H1 (cell line): ENCODE measurements around the gene GRB7. TPM values are rescaled to one million over a fixed set of nuclear protein-coding genes. Genes with fewer than 3 reads are reported as not detected.

Experiments used
- CTCF ChIA-PET: fragments of 300-600 bp; sonication (Branson Sonifier 250); formaldehyde crosslinking; loops from one replicate; lab custom pipeline; 2021; ENCODE audit not compliant: partially characterized antibody; lab: Charles Lee
- POLR2A ChIA-PET: fragments of 300-600 bp; sonication (Branson Sonifier 250); formaldehyde crosslinking; loops from one replicate; lab custom pipeline; 2021; ENCODE audit warnings: inconsistent platforms; ENCODE audit not compliant: partially characterized antibody; lab: Charles Lee
- DNase-seq, 2 experiments: peaks; one replicate each; pipeline versions ENCODE4 v3.0.0 to v3.0.0-alpha.2; 2010 to 2022; ENCODE audit warnings: low spot score in 2 of 2, low read depth in 1 of 2, mixed read lengths in 1 of 2
- FAIRE-seq: peaks from 2 replicates; lab custom pipeline; 2011; peaks lifted over from hg19 to GRCh38; lab: Jason Lieb, UNC
- H2AFZ ChIP-seq: 2 replicates; pipeline ENCODE4 v1.8.1; 2012; ENCODE audit warnings: low read length, inconsistent platforms
- H2AK5ac ChIP-seq: 2 replicates; pipeline ENCODE4 v1.6.1; 2013; ENCODE audit warnings: low read depth, low read length
- H2BK120ac ChIP-seq: replicated peaks from 2 replicates; pipeline ENCODE3; 2013; ENCODE audit warnings: low read depth, low read length, inconsistent platforms
- H2BK12ac ChIP-seq: 2 replicates; pipeline ENCODE4 v1.6.1; 2013; ENCODE audit warnings: low read depth, low read length
- H2BK15ac ChIP-seq: 2 replicates; pipeline ENCODE4 v1.6.1; 2013; ENCODE audit warnings: low read length
- H2BK20ac ChIP-seq: 2 replicates; pipeline ENCODE4 v1.6.1; 2013; ENCODE audit warnings: low read length
- H2BK5ac ChIP-seq: 2 replicates; pipeline ENCODE4 v1.6.1; 2013; ENCODE audit warnings: low read depth, low read length
- H3K14ac ChIP-seq: 2 replicates; pipeline ENCODE4 v1.6.1; 2013; ENCODE audit warnings: inconsistent platforms; ENCODE audit not compliant: insufficient read length
- H3K18ac ChIP-seq: 2 replicates; pipeline ENCODE4 v1.6.1; 2013; ENCODE audit warnings: low read length; ENCODE audit errors: extremely low read depth
- H3K23ac ChIP-seq: 2 replicates; pipeline ENCODE4 v1.6.1; 2013; ENCODE audit warnings: inconsistent platforms; ENCODE audit not compliant: insufficient read length
- H3K23me2 ChIP-seq: 2 replicates; pipeline ENCODE4 v1.6.1; 2013; ENCODE audit warnings: low read depth, low read length
- H3K27ac ChIP-seq: 2 replicates; pipeline ENCODE4 v1.6.1; 2011; ENCODE audit warnings: low read depth, low read length, inconsistent platforms
- H3K27me3 ChIP-seq, 4 experiments: replicated peaks in 1 of 4; 1 replicate in 1 of 4; 2 replicates in 3 of 4; pipeline versions ENCODE4 v1.6.1 to v1.8.1; 2011 to 2013; ENCODE audit warnings: low read length in 3 of 4, mild to moderate bottlenecking in 3 of 4, inconsistent platforms in 2 of 4, mixed read lengths in 2 of 4, moderate library complexity in 1 of 4; ENCODE audit not compliant: control insufficient read depth in 3 of 4, insufficient read depth in 3 of 4; ENCODE audit errors: extremely low read depth in 1 of 4
- H3K36me3 ChIP-seq, 4 experiments: 2 replicates each; pipeline versions ENCODE4 v1.6.1 to v1.8.1; 2011 to 2013; ENCODE audit warnings: mild to moderate bottlenecking in 4 of 4, low read length in 3 of 4, moderate library complexity in 2 of 4, control low read depth in 1 of 4, inconsistent platforms in 1 of 4; ENCODE audit not compliant: insufficient read depth in 4 of 4, control insufficient read depth in 2 of 4
- H3K4ac ChIP-seq: replicated peaks from 2 replicates; pipeline ENCODE3; 2013; ENCODE audit warnings: low read length, low read depth, mixed read lengths, inconsistent platforms; ENCODE audit not compliant: insufficient read length
- H3K4me1 ChIP-seq, 4 experiments: replicated peaks in 1 of 4; 1 replicate in 1 of 4; 2 replicates in 3 of 4; pipeline versions ENCODE4 v1.6.1 to v1.8.1; 2011 to 2013; ENCODE audit warnings: low read length in 3 of 4, inconsistent platforms in 2 of 4, mixed read lengths in 1 of 4; ENCODE audit not compliant: insufficient read depth in 4 of 4, control insufficient read depth in 3 of 4
- H3K4me2 ChIP-seq, 2 experiments: 2 replicates each; pipeline versions ENCODE4 v1.6.1 to v1.8.1; 2011 to 2013; ENCODE audit warnings: low read depth in 2 of 2, low read length in 2 of 2, control low read depth in 1 of 2, inconsistent platforms in 1 of 2, mild to moderate bottlenecking in 1 of 2; ENCODE audit not compliant: insufficient read depth in 1 of 2
- H3K4me3 ChIP-seq, 4 experiments: fragments of 200-600, 300-600 bp in 1 of 4; sonication (generic), shearing (Covaris generic), sonication (Bioruptor Twin) in 1 of 4; 2 replicates each; pipeline versions ENCODE4 v1.5.1 to v1.8.1; 2011 to 2016; ENCODE audit warnings: low read length in 4 of 4, low read depth in 3 of 4, control low read depth in 2 of 4, inconsistent platforms in 2 of 4, mild to moderate bottlenecking in 2 of 4, mixed read lengths in 1 of 4, moderate library complexity in 1 of 4; ENCODE audit not compliant: insufficient read depth in 2 of 4; ENCODE audit errors: extremely low read depth in 1 of 4
- H3K56ac ChIP-seq: replicated peaks from 2 replicates; pipeline ENCODE3; 2013; ENCODE audit warnings: low read depth, mild to moderate bottlenecking, mixed read lengths, low read length, inconsistent platforms; ENCODE audit not compliant: insufficient read length
- H3K79me1 ChIP-seq: 2 replicates; pipeline ENCODE4 v1.6.1; 2013; ENCODE audit warnings: low read depth, low read length, control low read depth
- H3K79me2 ChIP-seq, 2 experiments: 2 replicates each; pipeline versions ENCODE4 v1.6.1 to v1.8.1; 2012 to 2013; ENCODE audit warnings: low read length in 2 of 2, mild to moderate bottlenecking in 2 of 2, inconsistent platforms in 1 of 2; ENCODE audit not compliant: insufficient read depth in 2 of 2, control insufficient read depth in 1 of 2
- H3K9ac ChIP-seq, 4 experiments: replicated peaks in 1 of 4; 1 replicate in 1 of 4; 2 replicates in 3 of 4; pipeline versions ENCODE4 v1.6.1 to v1.8.1; 2011 to 2013; ENCODE audit warnings: low read depth in 3 of 4, low read length in 3 of 4, control low read depth in 2 of 4, mild to moderate bottlenecking in 2 of 4, moderate library complexity in 2 of 4, inconsistent platforms in 1 of 4; ENCODE audit errors: extremely low read depth in 1 of 4
- H3K9me3 ChIP-seq, 2 experiments: 2 replicates each; pipeline versions ENCODE4 v1.6.1 to v1.8.1; 2012 to 2013; ENCODE audit warnings: mild to moderate bottlenecking in 2 of 2, moderate library complexity in 2 of 2, control low read depth in 1 of 2, inconsistent platforms in 1 of 2, low read depth in 1 of 2, low read length in 1 of 2, mixed read lengths in 1 of 2; ENCODE audit not compliant: insufficient read depth in 2 of 2
- H4K20me1 ChIP-seq, 2 experiments: replicated peaks in 1 of 2; 2 replicates each; pipeline versions ENCODE3 to v1.8.1; 2011 to 2013; ENCODE audit warnings: inconsistent platforms in 2 of 2, low read length in 2 of 2, mild to moderate bottlenecking in 1 of 2; ENCODE audit not compliant: insufficient read depth in 2 of 2, control insufficient read depth in 1 of 2
- H4K5ac ChIP-seq: 2 replicates; pipeline ENCODE4 v1.6.1; 2013; ENCODE audit warnings: low read length, low read depth, mixed read lengths, inconsistent platforms; ENCODE audit not compliant: insufficient read length
- H4K8ac ChIP-seq: 2 replicates; pipeline ENCODE4 v1.8.0; 2013; ENCODE audit warnings: mild to moderate bottlenecking, moderate library complexity, low read length, inconsistent platforms; ENCODE audit not compliant: insufficient read depth; ENCODE audit errors: extremely low read depth
- H4K91ac ChIP-seq: replicated peaks from 2 replicates; pipeline ENCODE3; 2013; ENCODE audit warnings: low read length, mixed read lengths, inconsistent platforms; ENCODE audit not compliant: insufficient read length
- BACH1 ChIP-seq: IDR thresholded peaks from 2 replicates; pipeline ENCODE4 v1.6.1; 2012; ENCODE audit warnings: low read length, improper control_type of control experiment
- CEBPB ChIP-seq: IDR thresholded peaks from 2 replicates; pipeline ENCODE4 v1.6.1; 2012; ENCODE audit warnings: low read depth, low read length
- CHD1 ChIP-seq: IDR thresholded peaks from 2 replicates; pipeline ENCODE4 v1.6.1; 2012; ENCODE audit warnings: low read depth, low read length, improper control_type of control experiment
- CREB1 ChIP-seq: IDR thresholded peaks from 2 replicates; pipeline ENCODE4 v1.6.1; 2012; ENCODE audit warnings: inconsistent platforms
- EZH2 ChIP-seq: fragments of 200-600 bp; sonication (generic); IDR thresholded peaks from 2 replicates; pipeline ENCODE4 v1.7.1; 2012; ENCODE audit warnings: low read depth, mild to moderate bottlenecking, moderate library complexity, low read length, inconsistent platforms; ENCODE audit not compliant: severe bottlenecking
- GABPA ChIP-seq: IDR thresholded peaks from 2 replicates; pipeline ENCODE4 v1.6.1; 2011; ENCODE audit warnings: mild to moderate bottlenecking, low read length, moderate library complexity, borderline replicate concordance; ENCODE audit not compliant: insufficient read depth
- KDM4A ChIP-seq: IDR thresholded peaks from one replicate; pipeline ENCODE4 v1.7.1; 2012; ENCODE audit warnings: low read depth, mild to moderate bottlenecking, moderate library complexity, low read length, inconsistent platforms; ENCODE audit not compliant: severe bottlenecking
- KDM5A ChIP-seq: fragments of 200-600 bp; IDR thresholded peaks from 2 replicates; pipeline ENCODE4 v1.7.1; 2012; ENCODE audit warnings: mild to moderate bottlenecking, low read length, inconsistent platforms, mixed read lengths
- POLR2A ChIP-seq, 2 experiments: IDR thresholded peaks; 1 replicate in 1 of 2; 2 replicates in 1 of 2; pipeline ENCODE4 v1.6.1; 2011; ENCODE audit warnings: low read depth in 2 of 2, low read length in 2 of 2, mild to moderate bottlenecking in 2 of 2; ENCODE audit errors: control extremely low read depth in 1 of 2
- POU5F1 ChIP-seq: IDR thresholded peaks from 2 replicates; pipeline ENCODE4 v1.6.1; 2011; ENCODE audit warnings: low read depth, mild to moderate bottlenecking, low read length, moderate library complexity
- RFX5 ChIP-seq: IDR thresholded peaks from 2 replicates; pipeline ENCODE4 v1.6.1; 2011; ENCODE audit warnings: low read depth, low read length, improper control_type of control experiment, borderline replicate concordance
- SP1 ChIP-seq: IDR thresholded peaks from 2 replicates; pipeline ENCODE4 v1.6.1; 2011; ENCODE audit warnings: low read depth, low read length
- SP2 ChIP-seq: IDR thresholded peaks from 2 replicates; pipeline ENCODE4 v1.6.1; 2012; ENCODE audit warnings: mild to moderate bottlenecking, low read length, inconsistent platforms
- SP4 ChIP-seq: IDR thresholded peaks from 2 replicates; pipeline ENCODE4 v1.6.1; 2012; ENCODE audit warnings: low read length, inconsistent platforms
- TAF1 ChIP-seq: IDR thresholded peaks from 2 replicates; pipeline ENCODE4 v1.6.1; 2011; ENCODE audit warnings: mild to moderate bottlenecking, low read depth, low read length
- WGBS, 2 experiments: shearing (Covaris generic) in 1 of 2; methylation state at CpG; one replicate each; pipeline versions ENCODE4 v1.1.6 to v1.1.7; 2013 to 2015; ENCODE audit warnings: low lambda C conversion rate in 2 of 2, mixed read lengths in 2 of 2, inconsistent platforms in 1 of 2, low coverage in 1 of 2, missing lambda C conversion rate in 1 of 2; ENCODE audit not compliant: insufficient replicate concordance in 2 of 2, insufficient coverage in 1 of 2, insufficient read length in 1 of 2; ENCODE audit errors: extremely low coverage in 1 of 2, missing lambda C conversion rate in 1 of 2; 5-methylcytosine and 5-hydroxymethylcytosine counted together
- polyA plus RNA-seq, 7 experiments: library from polyadenylated mRNA; depleted of rRNA in 3 of 7; stranded (reverse) in 5 of 7; unstranded in 2 of 7; fragments of >200 nt in 5 of 7; fragments of 200-250 nt in 2 of 7; gene quantifications; 1 replicate in 5 of 7; 2 replicates in 1 of 7; 4 replicates in 1 of 7; pipeline versions ENCODE4 v1.2.1 to v1.2.3, GENCODE V29; 2011 to 2013; ENCODE audit warnings: missing spikeins in 2 of 7, mixed read lengths in 2 of 7
- total RNA-seq: library from RNA; stranded (reverse); fragmentation: NEBNext Ultra II Directional; extraction: Animal tissue kit (Norgen Biotek cat#: 25700); gene quantifications from 2 replicates; pipeline ENCODE4 v1.2.1, GENCODE V29; 2021
- TF ChIP-seq, protein P1 (sequence below): IDR thresholded peaks from 2 replicates; pipeline ENCODE4 v1.6.1; 2012; ENCODE audit warnings: inconsistent platforms

The GRB7 gene
- total and polyA plus RNA-seq, 2 of the 8 experiments (the other 6 are each of a cell fraction or from before 2014, with no cell fraction given), result 32.2 to 41.5 TPM

DNA sequence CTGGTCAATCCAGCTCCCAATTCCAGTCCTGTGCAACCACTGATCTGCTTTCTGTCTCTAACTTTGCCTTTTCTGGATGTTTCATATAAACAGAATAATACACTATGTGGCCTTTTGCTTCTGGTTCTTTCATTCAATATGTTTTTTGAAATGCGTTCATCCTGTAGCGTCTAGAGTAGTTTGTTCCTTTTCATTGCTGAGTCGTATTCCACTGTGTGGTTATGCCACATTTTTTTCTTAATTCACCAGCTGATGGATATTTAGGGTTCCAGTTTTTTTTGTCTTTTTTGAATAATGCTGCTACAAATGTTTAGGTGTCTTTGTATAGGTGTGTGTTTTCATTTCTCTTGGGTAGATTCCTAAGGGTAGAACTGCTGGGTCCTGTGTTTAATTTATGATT is 5.2 kb upstream of the GRB7 start:
- CTCF ChIA-PET, result interaction anchor here (0.6 to 5.3 kb wide), 8 partner anchors 21 to 800 kb away, joined by 3 to 50 read pairs (median 3); no protein-coding TSS in a partner anchor
- 93% methylated on average over 3 of the region's 3 CpGs; no CpG with 5 or more reads in 1 of the 2 experiments for WGBS, 2 experiments
- TF ChIP-seq EZH2 (no peak), CHD1 (no peak), CREB1 (no peak), SP2 (no peak), KDM4A (no peak), SP1 (no peak), GABPA (no peak), CEBPB (no peak), SP4 (no peak), KDM5A (no peak), POLR2A (IDR thresholded peaks at IDR 0.05; ENCODE audit: control extremely low read depth in 1 of 2, low read depth in 2 of 2, low read length in 2 of 2) (no peak), POU5F1 (no peak), BACH1 (no peak), RFX5 (no peak), TAF1 (no peak)
- TF ChIP-seq, protein P1, sequence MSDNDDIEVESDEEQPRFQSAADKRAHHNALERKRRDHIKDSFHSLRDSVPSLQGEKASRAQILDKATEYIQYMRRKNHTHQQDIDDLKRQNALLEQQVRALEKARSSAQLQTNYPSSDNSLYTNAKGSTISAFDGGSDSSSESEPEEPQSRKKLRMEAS, result no peak

More for the DNA sequence above, 5.2 kb upstream of the GRB7 start:
- H3K9me3 ChIP-seq, result no peaks in the 10 kb centered on the region
- H2BK12ac ChIP-seq, result no peak overlapping the region
- peaks cover 0 to 11% (median 3%) of the 10 kb centered on the region in 4 experiments; a peak in 6 of 7 replicates for H3K4me1 ChIP-seq
- peaks cover 0 to 11% (median 8%) of the 10 kb centered on the region in 4 experiments; a peak in 6 of 8 replicates for H3K36me3 ChIP-seq
- no peak overlapping the region for H3K27ac ChIP-seq
- no peak overlapping the region for H3K14ac ChIP-seq
- no peak overlapping the region for H3K4me3 ChIP-seq
- H2BK20ac ChIP-seq, result no peak overlapping the region
- no peak overlapping the region for H4K91ac ChIP-seq
- no peak overlapping the region for H3K56ac ChIP-seq
- peaks cover 5% of the 10 kb centered on the region; the same call in 1 of the 2 replicates for H3K23me2 ChIP-seq
- H4K20me1 ChIP-seq, result peaks cover 3 to 4% of the 10 kb centered on the region in 2 experiments
- H2BK5ac ChIP-seq, result no peak overlapping the region
- H3K79me1 ChIP-seq, result no peaks in the 10 kb centered on the region
- no peak overlapping the region for H3K23ac ChIP-seq
- H2AFZ ChIP-seq, result no peak overlapping the region
- FAIRE-seq, result no peak
- H2BK15ac ChIP-seq, result no peak overlapping the region
- H3K4ac ChIP-seq, result no peak overlapping the region
- H3K18ac ChIP-seq, result no peak overlapping the region
- H3K4me2 ChIP-seq, result no peak overlapping the region
- no peak overlapping the region for H3K9ac ChIP-seq
- no peak overlapping the region for H4K8ac ChIP-seq
- no peak overlapping the region for H2AK5ac ChIP-seq
- H3K27me3 ChIP-seq, result no peaks in the 10 kb centered on the region
- no peak for DNase-seq
- no peak overlapping the region for H2BK120ac ChIP-seq
- no peak overlapping the region for H4K5ac ChIP-seq
- POLR2A ChIA-PET, result interaction anchor here (0.7 to 5.4 kb wide), 4 partner anchors 9 to 305 kb away, joined by 3 to 54 read pairs (median 4); partner anchors contain the start of gene PGAP3
- no peaks in the 10 kb centered on the region for H3K79me2 ChIP-seq
